ENCODE results near the gene CPED1.
"Not testable (repeated sequence)": the region's sequence is repeated elsewhere in the genome, so short reads cannot be mapped to it uniquely, and the experiment has no call there.

GRCh38 chr7:121289930-121290329 lies 301.4 kb downstream of the CPED1 start:
- TF ChIP-seq CTCF, POLR2A (IDR thresholded peaks at IDR 0.05): not testable (repeated sequence)
